IMR-90 (cell line): Measurements from ENCODE around the gene ZFP36L1.

Experiments used
- CEBPB ChIP-seq: IDR thresholded peaks from 2 replicates; pipeline ENCODE4 v1.6.1; 2012; ENCODE audit warnings: low read depth, low read length, improper control_type of control experiment
- CTCF ChIP-seq: conservative IDR thresholded peaks from 2 replicates; pipeline ENCODE4 v1.5.1; 2012; ENCODE audit warnings: mild to moderate bottlenecking, low read depth, low read length, improper control_type of control experiment
- ELK1 ChIP-seq: fragments of 150-350 bp; IDR thresholded peaks from 2 replicates; pipeline ENCODE4 v1.6.1; 2016; ENCODE audit warnings: low read depth, mild to moderate bottlenecking, low read length, moderate library complexity, borderline replicate concordance
- MAZ ChIP-seq: IDR thresholded peaks from 2 replicates; pipeline ENCODE4 v1.6.1; 2012; ENCODE audit warnings: low read depth, mild to moderate bottlenecking, low read length, improper control_type of control experiment, moderate library complexity, borderline replicate concordance
- NFE2L2 ChIP-seq: fragments of 150-350 bp; IDR thresholded peaks from 2 replicates; pipeline ENCODE4 v1.6.1; 2016; ENCODE audit warnings: low read depth, mild to moderate bottlenecking, low read length
- POLR2A ChIP-seq: IDR thresholded peaks from 2 replicates; pipeline ENCODE4 v1.6.1; 2012; ENCODE audit warnings: mild to moderate bottlenecking, low read depth, low read length
- RAD21 ChIP-seq: IDR thresholded peaks from 2 replicates; pipeline ENCODE4 v1.6.1; 2012; ENCODE audit warnings: low read length, improper control_type of control experiment
- RCOR1 ChIP-seq: IDR thresholded peaks from 2 replicates; pipeline ENCODE4 v1.6.1; 2012; ENCODE audit warnings: mild to moderate bottlenecking, low read length, improper control_type of control experiment; ENCODE audit not compliant: insufficient replicate concordance

GRCh38 chr14:68842298-68842697, 49.4 kb upstream of the ZFP36L1 start:
- TF ChIP-seq POLR2A (no peak), CTCF (no peak), RAD21 (no peak), RCOR1 (no peak), ELK1 (no peak), NFE2L2 (no peak), CEBPB (no peak), MAZ (no peak)
